Keratinocyte (primary cell): Measurements from ENCODE around the gene TBL2. TPM values are rescaled to one million over a fixed set of nuclear protein-coding genes. Genes with fewer than 3 reads are reported as not detected.

Experiments used
- DNase-seq: peaks from one replicate; pipeline ENCODE4 v3.0.0-alpha.2; 2011; ENCODE audit warnings: low read depth, missing footprints, low spot score
- FAIRE-seq: peaks from 2 replicates; lab custom pipeline; 2011; peaks lifted over from hg19 to GRCh38; lab: Jason Lieb, UNC
- H2AFZ ChIP-seq: 2 replicates; pipeline ENCODE4 v1.6.0; 2012; ENCODE audit warnings: low read length, control low read depth, inconsistent platforms; ENCODE audit not compliant: control insufficient read depth
- H3K27ac ChIP-seq: 2 replicates; pipeline ENCODE4 v1.5.1; 2011; ENCODE audit warnings: low read length; ENCODE audit not compliant: control insufficient read depth, insufficient read depth
- H3K27me3 ChIP-seq: 3 replicates; pipeline ENCODE4 v1.6.0; 2011; ENCODE audit warnings: low read length; ENCODE audit not compliant: control insufficient read depth, insufficient read depth; ENCODE audit errors: extremely low read depth
- H3K36me3 ChIP-seq, 2 experiments: 2 replicates in 1 of 2; 3 replicates in 1 of 2; pipeline ENCODE4 v1.5.1; 2011; ENCODE audit warnings: low read length in 2 of 2, mild to moderate bottlenecking in 1 of 2; ENCODE audit not compliant: control insufficient read depth in 2 of 2, insufficient read depth in 2 of 2; ENCODE audit errors: extremely low read depth in 1 of 2
- H3K4me1 ChIP-seq: 3 replicates; pipeline ENCODE4 v1.5.1; 2011; ENCODE audit warnings: low read length; ENCODE audit not compliant: control insufficient read depth, insufficient read depth; ENCODE audit errors: extremely low read depth
- H3K4me2 ChIP-seq: 3 replicates; pipeline ENCODE4 v1.6.0; 2011; ENCODE audit warnings: low read depth, low read length; ENCODE audit not compliant: control insufficient read depth, insufficient read depth; ENCODE audit errors: extremely low read depth
- H3K4me3 ChIP-seq, 3 experiments: fragments of 200-600 bp in 1 of 3; sonication (generic) in 1 of 3; 2 replicates in 2 of 3; 3 replicates in 1 of 3; pipeline ENCODE4 v1.5.1; 2011 to 2016; ENCODE audit warnings: low read length in 3 of 3, mild to moderate bottlenecking in 3 of 3, control low read depth in 2 of 3, inconsistent platforms in 1 of 3, low read depth in 1 of 3, mixed read lengths in 1 of 3, mixed run types in 1 of 3, moderate library complexity in 1 of 3; ENCODE audit not compliant: control insufficient read depth in 2 of 3, insufficient read depth in 2 of 3; ENCODE audit errors: extremely low read depth in 1 of 3
- H3K79me2 ChIP-seq: 2 replicates; pipeline ENCODE4 v1.6.0; 2012; ENCODE audit warnings: low read length; ENCODE audit not compliant: control insufficient read depth, insufficient read depth
- H3K9ac ChIP-seq: 3 replicates; pipeline ENCODE4 v1.6.0; 2011; ENCODE audit warnings: low read length; ENCODE audit not compliant: control insufficient read depth, insufficient read depth; ENCODE audit errors: extremely low read depth
- H3K9me1 ChIP-seq: 3 replicates; pipeline ENCODE4 v1.6.0; 2011; ENCODE audit warnings: low read length; ENCODE audit not compliant: control insufficient read depth, insufficient read depth; ENCODE audit errors: extremely low read depth
- H3K9me3 ChIP-seq: 2 replicates; pipeline ENCODE4 v1.5.1; 2012; ENCODE audit warnings: low read depth, low read length; ENCODE audit not compliant: control insufficient read depth
- H4K20me1 ChIP-seq: 3 replicates; pipeline ENCODE4 v1.6.0; 2011; ENCODE audit warnings: low read length; ENCODE audit not compliant: control insufficient read depth, insufficient read depth; ENCODE audit errors: extremely low read depth
- CTCF ChIP-seq, 3 experiments: IDR thresholded peaks in 1 of 3; conservative IDR thresholded peaks in 1 of 3; optimal IDR thresholded peaks in 1 of 3; 2 replicates in 2 of 3; 3 replicates in 1 of 3; pipeline versions ENCODE3 to v1.5.1; 2011; ENCODE audit warnings: low read length in 3 of 3, mild to moderate bottlenecking in 3 of 3, moderate library complexity in 2 of 3, control low read depth in 1 of 3, inconsistent platforms in 1 of 3; ENCODE audit not compliant: insufficient read depth in 2 of 3; ENCODE audit errors: extremely low read depth in 1 of 3
- EZH2 ChIP-seq: IDR thresholded peaks from one replicate; pipeline ENCODE4 v1.6.1; 2012; ENCODE audit warnings: inconsistent platforms, mild to moderate bottlenecking, low read length, moderate library complexity
- dilution Hi-C: fragments of 300-500 bp; cut with MboI; formaldehyde crosslinking; loops from one replicate; pipeline ENCODE4 v1.7.0; 2020; ENCODE audit warnings: low sequenced_read_pairs; ENCODE audit not compliant: extremely low pct_ligation_motif_present
- polyA plus RNA-seq, 5 experiments: library from polyadenylated mRNA; depleted of rRNA in 3 of 5; stranded (reverse) in 3 of 5; stranded (forward) in 1 of 5; unstranded in 1 of 5; fragments of >200 nt; gene quantifications; 1 replicate in 1 of 5; 2 replicates in 3 of 5; 3 replicates in 1 of 5; pipeline versions ENCODE4 v1.2.1 to v1.2.3, GENCODE V29; 2011 to 2012; ENCODE audit warnings: missing spikeins in 2 of 5, low read depth in 1 of 5, low replicate concordance in 1 of 5

TBL2 gene
- polyA plus RNA-seq, 1 donor (not counting 4 experiments of a cell fraction or from before 2014, with no cell fraction given): 29.4 TPM

- no peak overlapping the region for H3K4me2 ChIP-seq
- H3K9me1 ChIP-seq: no peaks in the 10 kb centered on the region
- H3K36me3 ChIP-seq: no peaks in the 10 kb centered on the region
- H3K9ac ChIP-seq: no peak overlapping the region
- no peaks in the 10 kb centered on the region for H3K9me3 ChIP-seq
- DNase-seq: no peak
- no peaks in the 10 kb centered on the region for H4K20me1 ChIP-seq
- no peaks in the 10 kb centered on the region for H3K4me1 ChIP-seq
- no peak overlapping the region for H3K4me3 ChIP-seq
- H3K27me3 ChIP-seq: peaks cover 9% of the 10 kb centered on the region
- dilution Hi-C loops: no loop called here
- TF ChIP-seq CTCF (optimal IDR thresholded peaks at IDR 0.05 in 1 of 3, IDR thresholded peaks at IDR 0.05 in 1 of 3, conservative IDR thresholded peaks at IDR 0.05 in 1 of 3; ENCODE audit: extremely low read depth in 1 of 3, insufficient read depth in 2 of 3, low read length in 3 of 3): no peak
- TF ChIP-seq EZH2: no peak
- no peak overlapping the region for H2AFZ ChIP-seq
- FAIRE-seq: no peak
- H3K79me2 ChIP-seq: no peaks in the 10 kb centered on the region
- H3K27ac ChIP-seq: no peak overlapping the region
Observed at GRCh38 chr7:73596191-73597065, 18.0 kb upstream of the TBL2 start.

DNA sequence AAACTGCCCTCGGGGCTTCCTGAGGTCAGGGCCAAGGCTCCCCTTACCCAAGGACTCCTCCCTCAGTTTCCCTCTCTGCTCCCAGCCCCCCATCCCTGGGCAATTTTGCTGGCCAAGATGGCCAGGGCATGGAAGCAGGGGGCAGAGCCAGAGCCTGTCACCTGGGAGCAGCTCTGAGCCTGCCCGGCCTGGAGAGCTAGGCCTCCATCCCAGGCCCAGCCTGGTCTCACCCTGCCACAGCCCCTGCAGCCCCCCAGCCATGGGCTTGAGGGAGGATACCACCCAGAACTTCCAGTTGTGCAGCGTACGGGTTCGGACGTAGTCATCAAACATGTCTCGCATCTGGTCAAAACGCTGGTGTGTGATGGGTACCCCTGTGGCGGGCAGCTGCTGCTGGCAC is 17.0 kb upstream of the TBL2 start:
- H3K9ac ChIP-seq: no peak overlapping the region
- H3K4me3 ChIP-seq: no peak overlapping the region
- no peaks in the 10 kb centered on the region for H3K36me3 ChIP-seq
- H3K4me1 ChIP-seq: no peaks in the 10 kb centered on the region
- no peak overlapping the region for H2AFZ ChIP-seq
- no peaks in the 10 kb centered on the region for H4K20me1 ChIP-seq
- TF ChIP-seq CTCF (optimal IDR thresholded peaks at IDR 0.05 in 1 of 3, IDR thresholded peaks at IDR 0.05 in 1 of 3, conservative IDR thresholded peaks at IDR 0.05 in 1 of 3; ENCODE audit: extremely low read depth in 1 of 3, insufficient read depth in 2 of 3, low read length in 3 of 3): no peak
- TF ChIP-seq EZH2: no peak
- no peak overlapping the region for H3K4me2 ChIP-seq
- H3K27ac ChIP-seq: no peak overlapping the region
- no peaks in the 10 kb centered on the region for H3K9me1 ChIP-seq
- H3K79me2 ChIP-seq: no peaks in the 10 kb centered on the region
- H3K9me3 ChIP-seq: no peaks in the 10 kb centered on the region
- no peak for DNase-seq
- H3K27me3 ChIP-seq: peaks cover 9% of the 10 kb centered on the region
- no peak for FAIRE-seq
- dilution Hi-C loops: no loop called here
